RCC 7860 (cell line): Measurements from ENCODE around the gene EFNA4.
A peak's percentile ranks its signal among the peaks of the same experiment; 100 is the strongest.

Experiments
- DNase-seq: peaks from one replicate; pipeline ENCODE4 v3.0.0-alpha.2; 2015; ENCODE audit warnings: low spot score
- FAIRE-seq: peaks from 2 replicates; lab custom pipeline; 2012; peaks lifted over from hg19 to GRCh38; lab: Jason Lieb, UNC

Gene EFNA4

GRCh38 chr1:155063550-155064110, at the start of gene EFNA4:
Gene EFNA4 (plus strand): TSS chr1:155063740. CDS start chr1:155063824, 84 bp downstream.
- FAIRE-seq (peak; percentile 64), DNase-seq (peak; percentile 68)

GRCh38 chr1:155014709-155015508, 48.6 kb upstream of the EFNA4 start:
- no peak for FAIRE-seq
- no peak for DNase-seq

GRCh38 chr1:155015527-155016230, 47.9 kb upstream of the EFNA4 start:
- FAIRE-seq: no peak

GRCh38 chr1:155016231-155016831, 47.2 kb upstream of the EFNA4 start:
- FAIRE-seq: no peak

More at GRCh38 chr1:155015527-155016230, 47.9 kb upstream of the EFNA4 start:
- DNase-seq: no peak

GRCh38 chr1:155017041-155017945, 46.2 kb upstream of the EFNA4 start:
- DNase-seq: peak; percentile 83
- no peak for FAIRE-seq

More at GRCh38 chr1:155016231-155016831, 47.2 kb upstream of the EFNA4 start:
- DNase-seq: no peak

- DNase-seq (no peak), FAIRE-seq (no peak)
These were observed 45.6 kb upstream of the EFNA4 start for GRCh38 chr1:155017946-155018316.

- no peak for DNase-seq
- no peak for FAIRE-seq
These were observed 44.8 kb upstream of the EFNA4 start for GRCh38 chr1:155018617-155019348.

- FAIRE-seq (no peak), DNase-seq (no peak)
These were observed 43.9 kb upstream of the EFNA4 start for GRCh38 chr1:155019377-155020245.

GRCh38 chr1:155022136-155022926, 41.2 kb upstream of the EFNA4 start:
- DNase-seq (no peak), FAIRE-seq (no peak)

GRCh38 chr1:155022927-155023236, 40.7 kb upstream of the EFNA4 start:
- no peak for FAIRE-seq

GRCh38 chr1:155023627-155024026, 39.9 kb upstream of the EFNA4 start:
- no peak for FAIRE-seq
- DNase-seq: no peak

More at GRCh38 chr1:155022927-155023236, 40.7 kb upstream of the EFNA4 start:
- DNase-seq: no peak

- FAIRE-seq (no peak), DNase-seq (no peak)
These were observed 39.2 kb upstream of the EFNA4 start for GRCh38 chr1:155024315-155024714.

- DNase-seq (no peak), FAIRE-seq (no peak)
These were observed 37.4 kb upstream of the EFNA4 start for GRCh38 chr1:155026154-155026553.

- peak; percentile 64 for DNase-seq
These were observed 37.0 kb upstream of the EFNA4 start for GRCh38 chr1:155026588-155026987.

GRCh38 chr1:155029513-155030242, 33.9 kb upstream of the EFNA4 start:
- DNase-seq (no peak), FAIRE-seq (no peak)

More at GRCh38 chr1:155026588-155026987, 37.0 kb upstream of the EFNA4 start:
- no peak for FAIRE-seq

GRCh38 chr1:155030243-155030795, 33.2 kb upstream of the EFNA4 start:
- DNase-seq (no peak), FAIRE-seq (no peak)

- no peak for DNase-seq
- no peak for FAIRE-seq
These were observed 32.6 kb upstream of the EFNA4 start for GRCh38 chr1:155030899-155031298.
